Brain microvascular endothelial cell (primary cell): ENCODE measurements around the gene TMEM219.
A peak's percentile ranks its signal among the peaks of the same experiment; 100 is the strongest.

ENCODE experiments used
- DNase-seq: peaks from one replicate; pipeline ENCODE4 v3.0.0-alpha.2; 2020
- H3K27ac ChIP-seq: fragments of 250-450 bp; sonication (Bioruptor Pico); 2 replicates; pipeline ENCODE4 v1.5.1; 2020; ENCODE audit warnings: mild to moderate bottlenecking, moderate library complexity
- H3K27me3 ChIP-seq: fragments of 250-450 bp; sonication (Bioruptor Pico); replicated peaks from 2 replicates; pipeline ENCODE4 v1.5.1; 2020; ENCODE audit warnings: mild to moderate bottlenecking
- H3K36me3 ChIP-seq: fragments of 250-450 bp; sonication (Bioruptor Pico); replicated peaks from 2 replicates; pipeline ENCODE4 v1.5.1; 2020; ENCODE audit warnings: mild to moderate bottlenecking
- H3K4me3 ChIP-seq: 2 replicates; pipeline ENCODE4 v1.5.1; 2011; ENCODE audit warnings: low read depth, mild to moderate bottlenecking, control low read depth, low read length, moderate library complexity
- in situ Hi-C: cut with HindIII; loops from 2 replicates; pipeline ENCODE4 v1.10.0; 2017; ENCODE audit warnings: low sequenced_read_pairs, low pct_ligation_motif_present
- TF ChIP-seq, protein P1 (sequence below): IDR thresholded peaks from 2 replicates; pipeline ENCODE4 v1.5.1; 2011; ENCODE audit warnings: low read depth, mild to moderate bottlenecking, moderate library complexity, low read length, control low read depth, inconsistent platforms; ENCODE audit errors: missing control alignments

The TMEM219 gene

DNA sequence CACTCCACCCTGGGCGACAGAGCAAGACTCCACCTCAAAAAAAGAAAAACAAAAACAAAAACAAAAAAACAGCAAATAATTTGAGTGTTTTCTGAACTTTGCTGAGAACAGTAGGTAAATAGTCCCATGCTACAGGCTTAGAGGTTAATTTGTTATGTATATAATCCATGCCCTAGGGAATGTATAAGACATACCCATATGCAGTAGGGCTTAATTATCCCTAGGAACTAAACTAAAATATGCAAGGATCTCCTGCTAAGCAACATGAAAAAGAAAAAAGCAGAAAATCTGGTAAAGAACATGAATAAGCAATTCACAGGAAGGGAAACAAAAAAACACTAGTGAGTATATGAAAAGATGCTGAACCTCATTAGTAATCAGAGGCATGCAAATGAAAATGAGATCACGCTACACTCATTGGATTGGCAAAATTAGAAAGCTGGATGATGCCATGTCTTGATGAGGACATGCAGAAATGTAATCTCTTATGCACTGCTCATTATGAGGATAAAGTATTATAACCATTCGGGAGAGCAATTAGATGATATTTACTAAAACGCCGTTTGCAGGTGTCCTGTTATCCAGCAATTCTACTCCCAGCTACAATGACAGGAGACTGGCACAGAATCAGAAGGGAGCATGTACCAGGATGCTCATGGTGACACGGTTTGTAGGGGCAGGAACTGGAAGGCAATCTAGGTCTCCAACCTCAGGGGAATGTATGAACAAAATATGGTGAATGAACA is 41.4 kb upstream of the TMEM219 start:
- in situ Hi-C loops: no loop called here
- Histone ChIP-seq H3K27me3 (no peaks in the 10 kb centered on the region), H3K4me3 (no peak overlapping the region), H3K36me3 (peaks cover 28% of the 10 kb centered on the region), H3K27ac (no peak overlapping the region)
- DNase-seq: no peak
- TF ChIP-seq, protein P1, sequence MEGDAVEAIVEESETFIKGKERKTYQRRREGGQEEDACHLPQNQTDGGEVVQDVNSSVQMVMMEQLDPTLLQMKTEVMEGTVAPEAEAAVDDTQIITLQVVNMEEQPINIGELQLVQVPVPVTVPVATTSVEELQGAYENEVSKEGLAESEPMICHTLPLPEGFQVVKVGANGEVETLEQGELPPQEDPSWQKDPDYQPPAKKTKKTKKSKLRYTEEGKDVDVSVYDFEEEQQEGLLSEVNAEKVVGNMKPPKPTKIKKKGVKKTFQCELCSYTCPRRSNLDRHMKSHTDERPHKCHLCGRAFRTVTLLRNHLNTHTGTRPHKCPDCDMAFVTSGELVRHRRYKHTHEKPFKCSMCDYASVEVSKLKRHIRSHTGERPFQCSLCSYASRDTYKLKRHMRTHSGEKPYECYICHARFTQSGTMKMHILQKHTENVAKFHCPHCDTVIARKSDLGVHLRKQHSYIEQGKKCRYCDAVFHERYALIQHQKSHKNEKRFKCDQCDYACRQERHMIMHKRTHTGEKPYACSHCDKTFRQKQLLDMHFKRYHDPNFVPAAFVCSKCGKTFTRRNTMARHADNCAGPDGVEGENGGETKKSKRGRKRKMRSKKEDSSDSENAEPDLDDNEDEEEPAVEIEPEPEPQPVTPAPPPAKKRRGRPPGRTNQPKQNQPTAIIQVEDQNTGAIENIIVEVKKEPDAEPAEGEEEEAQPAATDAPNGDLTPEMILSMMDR: no peak

DNA sequence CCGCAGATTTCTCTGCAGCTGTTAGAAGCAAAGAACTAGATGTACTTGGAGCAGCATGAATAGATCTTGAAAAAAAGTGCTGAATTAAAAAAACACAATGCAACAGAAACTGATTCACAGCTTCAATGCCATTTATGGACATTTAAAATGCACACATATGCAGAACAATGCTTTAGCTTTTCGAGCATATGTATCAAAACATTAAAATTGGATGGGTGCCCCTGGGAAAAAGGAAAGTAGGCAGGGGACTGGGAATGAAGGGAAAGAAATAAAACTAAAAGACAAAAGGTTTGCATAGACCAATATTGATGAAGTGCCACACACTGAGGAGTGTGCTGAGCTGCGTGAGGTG is 40.9 kb upstream of the TMEM219 start:
- Histone ChIP-seq H3K4me3 (no peak overlapping the region), H3K27ac (no peak overlapping the region), H3K27me3 (no peaks in the 10 kb centered on the region), H3K36me3 (peaks cover 28% of the 10 kb centered on the region)
- in situ Hi-C loops: no loop called here
- TF ChIP-seq, protein P1: no peak
- DNase-seq: no peak

DNA sequence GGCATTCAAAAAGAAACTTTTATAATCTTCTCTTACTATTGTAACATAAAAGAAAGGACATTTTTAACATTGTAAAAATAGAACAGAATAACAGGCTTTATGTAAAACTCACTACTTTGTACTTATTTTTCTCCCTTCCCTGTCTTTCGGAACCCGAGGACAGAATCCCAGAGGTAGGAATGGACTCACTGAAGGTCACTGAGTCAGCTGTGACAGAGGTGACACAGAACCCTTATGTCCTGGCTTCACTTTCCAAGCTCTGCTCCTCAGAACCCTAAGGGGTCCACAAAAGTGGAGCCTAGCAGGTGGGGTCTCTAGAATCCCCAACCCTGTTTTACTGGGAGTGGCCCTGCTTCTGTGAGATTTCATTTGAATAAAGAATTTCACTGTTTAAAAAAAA is 39.6 kb upstream of the TMEM219 start:
- no peaks in the 10 kb centered on the region for H3K27me3 ChIP-seq
- H3K36me3 ChIP-seq: peaks cover 23% of the 10 kb centered on the region
- in situ Hi-C loops: no loop called here

DNA sequence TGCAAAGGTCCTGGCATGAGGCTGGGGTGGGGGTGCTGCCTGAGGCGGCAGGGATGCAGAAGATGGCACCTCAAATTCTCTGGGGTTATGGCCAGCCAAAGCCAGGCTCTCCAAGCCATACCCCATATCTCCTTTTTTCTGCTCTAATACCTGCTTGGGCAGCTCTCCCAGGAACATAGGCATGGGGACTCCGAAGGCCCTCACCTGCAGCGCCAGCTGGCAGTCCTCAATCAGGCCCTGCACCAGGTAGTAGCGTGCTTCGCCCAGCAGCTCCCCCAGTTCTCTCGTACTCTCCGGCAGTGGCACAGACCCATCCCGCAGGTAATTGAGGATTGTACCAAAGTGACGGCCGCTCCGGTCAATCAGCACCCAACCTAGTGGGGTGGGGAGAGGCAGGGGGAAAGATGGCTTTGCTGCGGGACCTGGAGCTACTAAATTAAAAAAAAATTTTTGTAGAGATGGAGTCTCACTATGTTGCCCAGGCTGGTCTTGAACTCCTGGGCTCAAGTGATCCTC is 38.8 kb upstream of the TMEM219 start:
- DNase-seq: no peak
- Histone ChIP-seq H3K27me3 (no peaks in the 10 kb centered on the region), H3K36me3 (peaks cover 23% of the 10 kb centered on the region), H3K27ac (no peak overlapping the region), H3K4me3 (no peak overlapping the region)
- TF ChIP-seq, protein P1: no peak
- in situ Hi-C loops: no loop called here

More for the DNA sequence above, 39.6 kb upstream of the TMEM219 start:
- no peak overlapping the region for H3K27ac ChIP-seq
- DNase-seq: no peak
- TF ChIP-seq, protein P1: no peak
- no peak overlapping the region for H3K4me3 ChIP-seq

DNA sequence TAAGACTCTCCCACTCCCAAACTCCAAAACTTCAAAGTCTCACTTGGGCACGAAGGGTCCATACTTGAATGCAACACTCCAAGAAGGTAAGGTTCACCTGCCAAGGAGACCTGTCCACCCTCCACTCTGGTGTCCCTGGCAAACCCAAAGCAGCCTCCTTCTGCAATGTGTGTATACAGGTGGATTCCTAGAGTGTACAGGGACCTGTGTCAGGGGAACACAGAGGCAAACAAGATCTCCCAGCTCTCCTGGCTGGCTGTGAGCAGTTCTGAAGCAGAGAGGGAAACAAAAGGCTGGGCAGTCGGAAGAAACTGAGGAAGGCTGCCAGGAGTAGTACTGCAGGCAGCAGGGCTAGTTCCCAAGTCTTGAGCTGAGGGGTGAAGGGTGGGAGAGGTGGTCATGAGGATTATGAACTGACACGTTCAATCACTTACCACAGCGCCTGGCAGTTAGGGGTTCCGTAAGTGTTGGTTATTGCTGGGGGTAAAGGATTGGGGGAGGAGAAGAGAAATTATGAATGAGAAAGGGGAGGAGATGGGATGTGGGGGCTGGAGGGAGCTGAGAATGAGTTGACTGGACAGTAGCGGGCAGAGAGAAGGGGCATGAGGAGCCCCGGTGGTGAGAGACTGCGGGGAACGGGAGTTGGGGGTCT is 36.6 kb upstream of the TMEM219 start:
- Histone ChIP-seq H3K27me3 (no peaks in the 10 kb centered on the region), H3K36me3 (peaks cover 16% of the 10 kb centered on the region), H3K27ac (no peak overlapping the region), H3K4me3 (peak overlapping the region; percentile 92)
- in situ Hi-C loops: no loop called here
- DNase-seq: no peak
- TF ChIP-seq, protein P1: no peak
